Measurements from ENCODE around the gene THAP6. TPM values are rescaled to one million over a fixed set of nuclear protein-coding genes. Genes with fewer than 3 reads are reported as not detected.

THAP6 gene
- total and polyA plus RNA-seq, 2 of the 8 experiments (the other 6 are each of a cell fraction or from before 2014, with no cell fraction given), result 3.3 to 9.7 TPM

GRCh38 chr4:75565481-75565880, 51.2 kb downstream of the THAP6 start (continued):
- no peak for TF ChIP-seq JUND (IDR thresholded peaks at IDR 0.05; ENCODE audit: low read length)
- no peak for TF ChIP-seq CBX5 (IDR thresholded peaks at IDR 0.05; ENCODE audit: low read depth, low read length)
